HG03139 (cell line): ENCODE results near the gene BMPER.

ENCODE experiments used
- ATAC-seq: cut with Tn5 transposase; IDR thresholded peaks from one replicate; pipeline ENCODE4 v1.9.1; 2021; ENCODE audit not compliant: unreplicated experiment

The BMPER gene

DNA sequence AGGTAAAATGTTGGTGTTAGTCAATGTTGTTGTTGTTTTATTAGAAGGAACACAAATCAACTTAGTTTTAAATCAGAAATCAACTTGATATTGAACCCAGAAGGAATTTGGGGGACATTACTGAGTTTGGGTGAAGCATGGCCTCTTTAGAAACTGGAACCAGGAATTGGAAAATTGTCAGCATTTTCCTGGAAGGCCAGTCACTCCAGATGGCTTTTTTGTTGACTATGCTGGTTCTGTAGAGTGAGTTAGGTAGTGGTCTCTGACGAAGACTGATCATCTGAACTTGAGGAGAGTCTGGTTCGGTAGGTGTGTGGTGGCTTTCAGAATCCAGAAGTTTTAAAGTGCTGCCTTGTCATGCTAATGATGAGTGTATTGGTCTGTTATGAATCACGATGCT lies 111.5 kb downstream of the BMPER start:
- ATAC-seq = no peak

DNA sequence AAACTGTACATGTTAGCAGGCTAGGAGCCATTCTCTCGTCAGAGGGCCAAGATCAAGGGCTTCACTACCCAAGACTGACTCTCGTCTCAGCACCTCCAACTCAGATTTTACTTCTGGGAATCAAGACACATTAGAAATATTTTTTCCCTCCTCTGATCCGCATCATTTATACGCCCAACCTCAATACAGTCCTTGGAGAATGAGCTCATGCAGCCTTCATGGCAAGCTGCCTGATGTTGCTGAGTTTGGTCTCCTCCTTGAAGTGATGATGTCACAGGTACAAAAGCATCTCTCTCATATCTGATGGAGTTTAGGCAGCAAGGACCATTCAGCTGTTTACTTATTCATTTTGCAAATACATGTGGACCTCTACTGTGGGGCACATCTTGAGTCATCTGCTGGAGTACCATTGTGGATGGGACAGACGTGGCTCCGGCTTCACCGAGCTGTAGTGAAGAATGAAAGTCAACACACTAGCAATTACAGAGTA lies 114.0 kb downstream of the BMPER start:
- no peak for ATAC-seq

DNA sequence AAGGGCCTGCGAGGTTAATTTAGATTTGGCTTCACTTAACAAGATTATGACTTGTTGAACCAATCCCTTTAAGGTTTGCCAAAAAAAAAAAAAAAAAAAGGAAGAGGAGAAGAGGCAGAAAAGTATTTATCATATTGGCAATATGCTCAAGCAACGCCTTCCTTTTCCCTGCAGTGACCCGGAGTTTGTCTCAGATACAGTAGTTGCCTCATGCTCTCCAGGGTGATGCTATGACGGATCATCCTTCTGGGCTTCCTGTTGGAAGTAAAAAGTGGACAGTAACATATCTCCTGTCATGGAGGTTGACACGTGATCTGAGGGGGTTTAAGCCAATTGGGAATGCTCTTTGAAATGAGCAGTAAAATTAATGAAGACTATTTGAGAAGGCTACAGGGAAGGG lies 117.3 kb downstream of the BMPER start:
- ATAC-seq = no peak

DNA sequence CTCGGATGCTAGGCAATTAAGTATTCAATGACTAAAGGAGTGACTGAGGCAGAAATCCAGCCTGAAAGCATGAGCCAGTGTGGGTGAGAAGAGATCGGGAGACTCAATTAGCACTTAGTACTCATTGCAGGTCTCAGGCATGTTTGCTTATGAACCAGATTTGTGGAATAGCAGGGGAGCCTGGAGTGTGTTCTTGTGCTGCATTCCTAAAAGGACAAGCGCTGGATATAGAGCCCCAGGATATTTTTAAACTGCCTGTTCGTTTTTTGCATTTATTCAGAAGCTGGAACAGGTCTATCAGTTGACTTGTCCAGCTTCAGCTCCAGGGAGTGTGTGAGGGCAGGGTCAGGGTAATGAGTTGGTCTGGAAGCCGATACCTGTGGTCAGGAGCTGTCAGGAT lies 120.3 kb downstream of the BMPER start:
- ATAC-seq = no peak

DNA sequence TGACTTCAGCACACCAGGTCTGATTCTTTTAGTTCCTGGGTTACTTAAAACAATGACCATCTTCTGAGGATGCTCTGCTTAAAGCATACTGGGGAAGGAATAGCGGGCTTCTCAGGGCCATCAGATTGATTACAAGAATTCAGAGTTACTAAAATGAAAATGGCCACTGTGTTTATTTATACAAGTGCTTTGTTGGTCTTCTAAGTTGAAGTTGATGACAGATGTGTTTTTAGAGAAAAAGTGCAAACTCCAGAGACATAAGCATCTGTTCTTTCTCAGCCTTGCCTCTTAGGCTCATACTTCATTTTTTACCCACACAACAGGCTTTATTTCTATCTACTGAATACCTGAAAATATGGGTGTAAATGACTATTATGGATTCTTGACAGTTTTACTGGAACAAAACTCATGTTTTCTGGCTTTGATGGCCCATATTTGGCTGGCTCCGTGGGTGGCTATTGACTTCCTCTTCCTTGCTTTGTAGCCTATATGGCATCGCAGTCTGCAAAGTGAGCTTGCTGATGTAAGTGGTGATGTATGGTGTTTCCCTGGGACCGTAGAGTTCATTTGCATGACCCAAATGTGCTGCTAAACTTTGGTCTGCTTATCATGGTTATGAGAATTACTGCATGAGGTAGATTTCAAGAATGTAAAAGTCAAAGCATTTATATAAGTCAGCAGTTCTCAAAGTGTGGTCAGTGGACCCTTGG lies 121.3 kb downstream of the BMPER start:
- ATAC-seq = no peak

DNA sequence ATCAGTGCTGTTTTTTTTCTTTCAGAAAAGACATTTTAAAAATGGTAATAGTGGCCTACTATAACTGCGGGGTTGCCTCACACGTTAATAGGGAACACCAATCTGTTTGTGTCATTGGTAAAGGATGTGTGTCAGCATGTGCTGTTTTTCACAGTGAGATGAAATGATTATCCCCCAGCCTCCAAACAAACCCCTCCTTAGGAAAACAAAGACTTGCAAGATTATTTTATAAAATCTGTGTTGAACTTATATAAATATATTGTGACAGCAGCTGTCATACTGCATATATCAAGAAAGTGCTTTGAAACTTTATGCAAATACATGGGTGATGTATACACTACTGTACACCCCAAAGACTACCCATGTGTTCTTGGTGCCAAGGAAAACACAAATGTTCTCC lies 125.8 kb downstream of the BMPER start:
- no peak for ATAC-seq

DNA sequence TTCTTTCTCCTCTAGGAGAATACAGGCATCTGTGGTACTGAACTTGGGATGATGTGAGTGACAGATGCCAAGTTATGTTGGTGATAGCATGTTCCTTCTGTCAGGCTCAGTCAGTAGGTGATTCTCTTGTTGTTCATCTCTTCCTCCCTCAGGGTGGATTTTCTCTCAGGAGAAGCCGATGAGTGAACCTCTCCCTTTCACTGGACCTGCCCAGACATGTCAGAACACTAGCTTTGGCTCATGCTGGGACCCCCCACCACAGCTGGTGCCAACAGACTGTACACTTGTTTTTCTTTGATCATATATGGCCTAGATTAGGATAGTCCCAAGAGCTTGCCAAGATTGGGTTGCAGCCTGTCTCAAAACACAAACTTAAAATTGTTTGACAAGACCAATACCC lies 129.4 kb downstream of the BMPER start:
- no peak for ATAC-seq

DNA sequence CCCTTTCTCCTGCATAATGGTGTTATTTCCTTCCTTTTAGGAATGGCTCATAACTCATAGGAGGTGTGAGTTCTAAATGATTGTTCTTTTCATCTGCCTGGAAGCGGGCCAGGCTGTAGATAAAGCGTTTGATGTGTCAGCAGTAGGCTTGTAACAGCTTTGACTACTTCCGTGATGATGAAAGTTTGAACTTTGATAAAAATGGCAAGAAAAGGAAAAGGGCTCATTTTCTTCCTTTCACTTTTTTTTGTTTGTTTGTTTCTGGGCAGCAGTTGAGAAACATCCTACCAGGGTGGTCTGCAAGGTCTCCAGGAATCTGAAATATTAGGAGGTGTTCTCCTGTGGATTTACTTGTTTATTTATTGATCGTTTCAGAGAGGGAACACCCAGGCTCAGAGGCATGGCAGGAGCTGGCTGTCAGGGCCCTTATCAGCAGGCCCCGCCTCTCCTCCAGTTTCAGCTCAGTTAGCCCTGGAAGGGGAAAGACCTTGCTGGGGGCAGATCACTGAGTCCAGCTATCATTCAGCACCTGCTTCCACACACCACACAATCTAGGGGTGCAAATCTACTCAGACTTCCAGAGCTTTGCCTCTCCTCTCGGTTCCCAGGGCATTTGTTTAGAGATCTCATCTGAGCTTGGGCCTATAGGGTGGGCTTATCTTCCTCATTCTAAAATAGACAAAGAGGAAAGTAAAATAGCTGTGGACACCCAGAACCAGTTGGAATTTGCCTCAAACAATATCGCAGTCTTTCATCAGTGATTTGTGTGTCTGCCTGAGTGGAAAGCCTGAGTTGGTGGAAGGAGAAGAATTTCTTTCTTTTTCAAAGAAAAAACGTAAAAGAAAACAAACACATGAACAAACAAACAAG lies 130.9 kb downstream of the BMPER start:
- no peak for ATAC-seq

DNA sequence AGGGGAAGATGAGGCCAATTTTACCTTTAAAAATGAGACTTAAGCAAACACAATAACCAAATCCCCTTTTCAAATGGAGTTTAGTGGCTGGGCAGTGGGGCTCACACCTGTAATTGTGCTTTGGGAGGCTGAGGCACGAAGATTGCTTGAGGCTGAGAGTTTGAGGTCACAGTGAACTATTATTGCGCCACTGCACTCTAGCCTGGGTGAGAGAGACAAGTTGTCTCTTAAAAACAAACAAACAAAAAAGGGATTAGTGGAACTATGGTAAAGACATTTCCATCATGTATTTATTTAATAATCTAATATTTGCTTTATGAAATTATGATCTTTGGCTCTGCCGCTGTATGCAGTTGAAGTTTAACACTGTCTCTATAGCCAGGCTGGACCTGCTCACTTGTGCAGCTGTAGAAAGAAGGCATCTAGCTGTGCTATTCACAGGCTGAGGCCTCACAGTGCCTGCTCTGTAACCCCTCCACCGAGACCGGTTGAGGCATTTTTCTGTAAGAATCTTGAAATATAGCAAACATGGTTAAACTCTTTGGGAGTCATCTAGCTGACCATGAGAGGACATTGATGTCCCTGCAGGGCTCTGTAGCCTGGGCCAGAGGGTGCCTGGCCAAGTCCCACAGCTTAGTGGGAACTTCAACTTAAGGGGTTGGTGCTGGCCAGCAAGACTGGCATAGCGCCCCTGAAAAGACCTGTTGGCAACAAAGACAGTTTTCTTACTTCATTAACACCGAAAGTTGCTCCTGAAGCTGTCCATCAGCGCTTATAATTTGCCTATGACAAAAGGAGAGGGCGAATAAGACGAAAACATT lies 131.8 kb downstream of the BMPER start:
- ATAC-seq = no peak

DNA sequence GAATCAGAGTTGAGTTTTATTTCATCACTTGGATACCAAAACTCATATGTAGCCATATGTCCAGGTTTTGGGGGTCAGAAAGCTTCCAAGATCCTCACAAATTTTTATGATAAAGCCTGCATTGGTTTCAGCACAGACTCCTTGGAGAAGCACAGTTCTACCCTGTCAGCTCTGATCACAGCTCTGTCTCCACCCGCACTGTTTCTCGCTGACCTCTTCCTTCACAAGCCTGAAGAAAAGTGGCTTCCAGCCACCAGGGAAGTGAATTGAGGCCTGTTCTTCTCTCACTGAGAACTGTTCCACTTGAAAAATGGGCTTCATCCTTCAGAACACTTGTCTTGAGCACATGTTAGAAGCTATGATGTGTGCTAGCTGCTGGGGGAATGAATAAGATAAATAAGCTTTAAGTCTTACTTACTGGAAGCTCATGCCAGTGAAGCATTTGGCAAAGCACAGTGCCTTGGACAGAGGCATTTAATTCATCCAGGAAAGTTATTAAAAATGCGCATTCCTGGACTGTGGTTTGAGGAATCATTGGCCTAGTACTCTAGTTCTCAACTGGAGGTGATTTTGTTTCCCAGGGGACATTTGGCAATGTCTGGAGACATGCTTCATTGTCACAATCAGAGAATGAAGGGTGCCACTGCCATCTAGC lies 133.6 kb downstream of the BMPER start:
- no peak for ATAC-seq

DNA sequence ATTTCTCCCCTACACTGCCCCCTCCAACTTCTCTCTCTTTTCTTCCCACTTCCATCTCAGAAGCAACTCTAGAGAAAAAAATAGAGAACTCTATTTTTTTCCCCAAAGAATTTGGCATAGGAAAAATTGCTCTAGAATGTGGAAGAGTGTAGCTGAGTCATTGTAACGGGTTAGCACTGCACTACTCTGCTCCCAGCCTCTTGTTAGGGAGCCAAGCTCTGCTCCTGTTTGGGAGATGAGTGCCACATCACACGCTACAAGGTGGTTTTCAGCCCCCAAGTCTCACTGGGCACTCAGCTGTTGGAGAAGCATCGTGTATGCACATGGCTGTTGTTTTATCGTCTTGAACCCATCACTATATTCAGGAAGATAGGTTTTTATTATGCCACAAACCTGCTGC lies 136.4 kb downstream of the BMPER start:
- ATAC-seq = no peak

DNA sequence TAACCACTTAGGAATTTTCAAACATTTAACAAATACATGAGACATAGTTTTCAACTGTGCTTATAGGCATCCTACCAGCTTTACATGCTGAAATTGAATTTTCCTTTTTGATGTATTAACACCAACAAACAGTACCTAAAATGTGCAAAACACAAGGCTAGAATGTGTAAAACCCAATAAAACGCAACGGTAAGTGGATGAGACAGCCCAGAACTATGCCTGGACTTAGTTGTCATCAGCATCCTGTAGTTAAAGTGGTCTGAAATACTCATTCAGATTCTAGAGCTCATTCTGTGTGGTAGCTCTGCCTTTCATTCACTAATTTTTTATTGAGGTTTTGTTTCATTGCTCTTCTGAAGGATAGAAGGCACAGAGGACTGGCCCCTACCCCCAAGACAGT lies 137.1 kb downstream of the BMPER start:
- no peak for ATAC-seq

DNA sequence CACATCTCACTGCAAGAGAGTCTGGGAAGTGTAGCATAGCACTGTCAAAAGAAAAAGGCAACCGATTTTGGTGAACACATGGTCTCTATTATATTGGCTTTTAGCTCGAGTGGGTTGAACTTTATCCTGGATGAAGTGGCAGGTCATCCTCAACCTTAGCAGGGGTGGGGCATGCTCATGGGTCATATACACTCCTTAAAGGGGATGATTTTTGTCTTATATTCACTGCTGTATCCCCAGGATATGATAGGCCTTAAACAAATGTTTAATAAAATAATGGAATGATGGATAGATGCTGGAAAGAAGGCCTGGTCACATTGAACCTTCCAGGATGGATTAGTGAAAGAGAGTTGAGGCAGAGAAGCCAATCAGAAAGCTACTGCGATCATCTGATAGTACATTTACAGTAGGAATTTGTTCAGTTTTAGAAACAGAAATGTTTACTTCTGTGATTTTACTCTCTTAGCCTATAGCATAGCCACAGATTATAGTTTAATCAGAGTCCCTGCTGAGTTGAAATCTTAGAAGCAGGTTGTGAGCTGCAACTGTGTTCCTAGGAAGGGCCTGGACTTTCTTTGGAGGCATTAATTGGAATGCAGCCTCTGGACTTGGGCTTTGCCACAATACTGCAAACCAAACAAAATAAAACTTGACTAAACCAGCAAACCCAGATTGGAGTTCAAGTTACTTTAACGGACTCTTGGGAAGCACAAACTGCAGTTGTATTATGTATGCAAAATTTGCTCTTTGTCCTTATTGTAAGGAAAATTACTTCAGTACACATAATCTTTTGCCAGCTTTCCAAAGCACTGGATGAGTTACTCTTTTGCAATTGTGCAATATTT lies 138.3 kb downstream of the BMPER start:
- no peak for ATAC-seq

DNA sequence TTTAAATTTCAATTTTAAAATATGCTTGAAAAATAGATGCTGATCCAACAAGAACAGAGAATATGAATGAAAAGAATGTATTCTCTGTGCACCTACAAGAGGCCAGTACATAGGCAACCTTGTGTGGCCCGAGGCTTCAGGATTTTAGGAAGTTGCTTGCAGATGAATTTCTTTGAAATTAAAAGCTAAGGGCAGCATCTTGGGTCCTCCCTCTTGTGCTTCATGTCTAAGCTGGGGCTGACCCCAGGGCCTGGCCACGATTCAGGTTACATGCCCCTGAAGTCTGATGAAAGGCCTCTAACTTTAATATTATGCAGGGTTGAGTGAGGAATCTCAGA lies 138.9 kb downstream of the BMPER start:
- no peak for ATAC-seq

DNA sequence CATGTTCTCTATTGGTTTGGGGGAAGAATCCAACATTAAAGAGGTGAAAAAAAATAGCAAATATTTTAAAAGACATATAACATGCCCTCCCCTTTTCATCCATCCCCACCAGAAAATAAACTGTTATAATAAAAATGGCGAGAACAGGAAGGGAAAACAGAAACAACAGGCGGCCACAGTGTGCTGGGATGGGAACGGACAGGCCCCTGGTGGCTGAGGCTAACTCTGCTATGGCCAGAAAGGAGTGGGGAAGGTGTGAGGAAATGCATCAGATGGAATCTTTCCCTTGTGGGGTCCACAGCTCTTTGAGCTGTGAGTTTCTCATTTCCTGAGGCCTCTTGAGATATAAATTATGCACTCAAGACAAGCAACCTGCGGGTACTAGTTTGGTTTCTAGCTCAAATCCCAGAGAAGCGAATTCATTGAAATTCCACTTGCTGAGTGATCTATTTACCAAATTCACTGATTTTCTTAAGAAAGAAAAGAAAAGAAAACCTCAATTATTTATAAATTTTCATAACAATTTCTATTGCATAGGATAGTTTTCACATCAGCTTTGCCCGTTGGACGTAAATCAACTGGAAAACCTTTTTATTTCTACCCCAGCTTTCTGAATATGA lies 139.5 kb downstream of the BMPER start:
- ATAC-seq = no peak

DNA sequence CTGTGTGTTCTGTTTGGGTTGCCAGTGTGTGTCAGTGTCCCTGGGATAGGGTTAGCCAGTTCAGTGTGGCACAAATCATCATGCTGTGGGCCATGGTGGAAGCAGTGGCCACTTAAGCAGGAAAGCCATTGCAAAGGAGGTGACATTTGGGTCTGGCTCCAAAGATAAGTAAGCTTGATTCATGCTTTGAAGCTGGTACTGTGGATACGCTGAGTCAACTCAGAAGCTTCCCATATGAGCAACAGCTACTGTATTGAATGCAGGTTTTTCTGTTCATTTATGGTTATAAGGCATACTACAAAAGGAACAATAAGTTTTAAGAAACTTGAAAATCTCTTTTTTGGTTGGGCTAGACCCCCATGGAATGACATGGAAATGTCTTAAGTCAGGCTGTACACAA lies 143.1 kb downstream of the BMPER start:
- ATAC-seq = no peak

DNA sequence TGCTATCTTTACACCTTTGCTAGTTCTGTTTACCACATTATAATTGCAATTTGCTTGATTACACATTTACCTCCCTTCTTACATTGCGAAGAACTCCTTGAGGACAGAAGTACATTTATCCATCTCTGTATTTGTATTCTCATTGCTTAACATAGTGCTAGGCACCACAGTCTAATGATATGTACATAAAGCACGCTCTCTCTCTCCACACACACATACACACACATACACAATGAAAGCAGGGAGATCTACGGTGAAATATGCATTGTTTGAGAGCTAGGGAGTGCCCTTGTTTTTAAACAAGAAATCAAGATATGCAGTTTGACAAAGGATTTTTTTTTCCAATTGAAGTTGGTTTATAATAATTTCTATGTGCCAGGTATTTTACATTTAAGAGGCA lies 148.7 kb downstream of the BMPER start:
- ATAC-seq = no peak

DNA sequence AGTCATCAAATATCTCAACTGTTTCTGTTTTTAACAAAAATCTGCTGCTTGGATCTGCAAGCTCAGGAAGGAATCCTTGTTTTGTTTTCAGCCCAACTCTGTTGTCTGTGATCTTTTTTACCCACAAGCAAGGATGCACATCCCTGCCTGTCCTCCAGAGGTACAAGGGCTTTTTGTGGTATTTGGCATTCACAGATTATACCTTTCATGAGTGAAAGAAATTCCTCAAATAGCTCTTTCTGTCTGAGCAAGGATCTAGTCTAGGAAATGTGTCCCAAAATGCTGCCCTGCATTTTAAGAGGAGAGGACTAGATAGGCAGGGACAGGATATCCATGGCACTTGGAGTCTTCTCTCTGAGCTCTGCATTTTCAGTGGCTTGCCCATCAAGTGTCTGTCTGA lies 151.8 kb downstream of the BMPER start:
- ATAC-seq = no peak

DNA sequence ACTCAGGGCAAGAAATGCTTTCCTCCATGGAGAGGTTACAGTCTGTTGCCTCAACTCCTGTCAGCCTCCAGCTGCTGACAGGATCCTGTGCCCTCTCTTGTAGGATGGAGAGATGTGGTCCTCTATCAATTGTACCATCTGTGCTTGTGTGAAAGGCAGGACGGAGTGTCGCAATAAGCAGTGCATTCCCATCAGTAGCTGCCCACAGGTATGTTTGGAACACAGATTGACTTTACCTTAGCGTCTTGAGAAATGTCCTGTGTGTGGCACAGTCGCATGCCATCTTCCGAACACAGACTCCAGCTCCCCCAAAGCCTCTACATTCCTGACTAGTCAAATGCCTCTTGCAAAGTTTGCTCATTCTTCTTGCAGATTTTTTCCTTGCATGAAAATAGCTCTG lies 152.6 kb downstream of the BMPER start:
- no peak for ATAC-seq

DNA sequence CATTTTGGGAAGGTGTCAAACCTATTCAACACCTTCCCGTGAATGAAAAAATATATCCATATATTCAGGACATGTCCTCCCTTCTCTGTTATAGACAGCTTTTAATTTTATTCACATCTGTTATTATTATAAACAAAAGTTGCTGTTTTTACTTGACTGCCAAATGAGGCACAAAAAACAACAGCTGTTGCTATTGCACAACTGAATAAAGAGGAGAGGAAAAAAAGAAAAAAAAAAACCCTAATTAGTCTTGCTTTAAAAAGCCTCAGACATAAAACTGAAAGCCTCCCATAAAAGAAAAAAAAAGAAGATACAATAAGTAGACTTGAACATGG lies 153.4 kb downstream of the BMPER start:
- ATAC-seq = no peak
